NCI-H748 (cell line): ENCODE measurements around the gene BPIFB3.

ENCODE experiments used
- DNase-seq: peaks from one replicate; lab custom pipeline; 2025; ENCODE audit not compliant: unreplicated experiment; lab: John Stamatoyannopoulos, UW

Gene BPIFB3

GRCh38 chr20:33061658-33062028, 7.9 kb downstream of the BPIFB3 start:
- no peak for DNase-seq

- no peak for DNase-seq
Observed at GRCh38 chr20:33062105-33062824, 8.6 kb downstream of the BPIFB3 start.

- DNase-seq = no peak
Observed at GRCh38 chr20:33062825-33063149, 9.1 kb downstream of the BPIFB3 start.

GRCh38 chr20:33063271-33063670, 9.6 kb downstream of the BPIFB3 start:
- DNase-seq = no peak

- no peak for DNase-seq
Observed at GRCh38 chr20:33064572-33065287, 11.0 kb downstream of the BPIFB3 start.

- no peak for DNase-seq
Observed at GRCh38 chr20:33065785-33066184, 12.1 kb downstream of the BPIFB3 start.

GRCh38 chr20:33067806-33068205, 14.1 kb downstream of the BPIFB3 start:
- DNase-seq = no peak

GRCh38 chr20:33068251-33068939, 14.7 kb downstream of the BPIFB3 start:
- DNase-seq = no peak

GRCh38 chr20:33069673-33070072, 16.0 kb downstream of the BPIFB3 start:
- DNase-seq = no peak

GRCh38 chr20:33070111-33071053, 16.7 kb downstream of the BPIFB3 start:
- DNase-seq = no peak

GRCh38 chr20:33071198-33071597, 17.5 kb downstream of the BPIFB3 start:
- no peak for DNase-seq

GRCh38 chr20:33072362-33072761, 18.7 kb downstream of the BPIFB3 start:
- DNase-seq = no peak

GRCh38 chr20:33072813-33073212, 19.1 kb downstream of the BPIFB3 start:
- DNase-seq = no peak

- DNase-seq = no peak
Observed at GRCh38 chr20:33074675-33075074, 21.0 kb downstream of the BPIFB3 start.

- no peak for DNase-seq
Observed at GRCh38 chr20:33075281-33075680, 21.6 kb downstream of the BPIFB3 start.

GRCh38 chr20:33076662-33077372, 23.1 kb downstream of the BPIFB3 start:
- no peak for DNase-seq

GRCh38 chr20:33079259-33079658, 25.6 kb downstream of the BPIFB3 start, which contains the start of gene BPIFB4:
TSS of gene BPIFB4 (plus strand) at chr20:33079643. CDS start at chr20:33081527, 1,884 bp downstream.
- no peak for DNase-seq

GRCh38 chr20:33081411-33082154, 27.9 kb downstream of the BPIFB3 start:
- DNase-seq = no peak

- no peak for DNase-seq
Observed at GRCh38 chr20:33082546-33082945, 28.8 kb downstream of the BPIFB3 start.
